IPS DF 6.9 (cell line): ENCODE measurements around the gene ADM5.

Source experiments
- DNase-seq: peaks from one replicate; pipeline ENCODE4 v3.0.0-alpha.2; 2013; ENCODE audit warnings: low read depth, low spot score
- H3K27ac ChIP-seq: one replicate; pipeline ENCODE4 v1.5.1; 2013; ENCODE audit warnings: low read length, control low read depth
- H3K27me3 ChIP-seq: 2 replicates; pipeline ENCODE4 v1.6.1; 2013; ENCODE audit warnings: mild to moderate bottlenecking, low read length; ENCODE audit not compliant: control insufficient read depth, insufficient read depth
- H3K36me3 ChIP-seq: 2 replicates; pipeline ENCODE4 v1.6.1; 2013; ENCODE audit warnings: low read length; ENCODE audit not compliant: control insufficient read depth, insufficient read depth
- H3K4me1 ChIP-seq: 2 replicates; pipeline ENCODE4 v1.6.1; 2013; ENCODE audit warnings: low read length; ENCODE audit not compliant: control insufficient read depth, insufficient read depth
- H3K4me3 ChIP-seq: 2 replicates; pipeline ENCODE4 v1.5.1; 2013; ENCODE audit warnings: mild to moderate bottlenecking, low read length
- H3K9me3 ChIP-seq: 2 replicates; pipeline ENCODE4 v1.6.1; 2013; ENCODE audit warnings: low read length, inconsistent platforms; ENCODE audit not compliant: control insufficient read depth, insufficient read depth
- WGBS: extraction: QIAGEN DNeasy Blood & Tissue Kit; methylation state at CpG from one replicate; pipeline ENCODE4 v1.1.7; 2013; ENCODE audit warnings: mixed read lengths, missing lambda C conversion rate; ENCODE audit not compliant: insufficient read length, insufficient coverage; 5-methylcytosine and 5-hydroxymethylcytosine counted together

The ADM5 gene, protein sequence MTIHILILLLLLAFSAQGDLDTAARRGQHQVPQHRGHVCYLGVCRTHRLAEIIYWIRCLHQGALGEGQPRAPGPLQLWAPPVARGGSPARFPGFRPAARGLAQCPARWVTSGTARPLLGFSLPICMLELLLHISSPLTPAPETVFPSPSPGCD

DNA sequence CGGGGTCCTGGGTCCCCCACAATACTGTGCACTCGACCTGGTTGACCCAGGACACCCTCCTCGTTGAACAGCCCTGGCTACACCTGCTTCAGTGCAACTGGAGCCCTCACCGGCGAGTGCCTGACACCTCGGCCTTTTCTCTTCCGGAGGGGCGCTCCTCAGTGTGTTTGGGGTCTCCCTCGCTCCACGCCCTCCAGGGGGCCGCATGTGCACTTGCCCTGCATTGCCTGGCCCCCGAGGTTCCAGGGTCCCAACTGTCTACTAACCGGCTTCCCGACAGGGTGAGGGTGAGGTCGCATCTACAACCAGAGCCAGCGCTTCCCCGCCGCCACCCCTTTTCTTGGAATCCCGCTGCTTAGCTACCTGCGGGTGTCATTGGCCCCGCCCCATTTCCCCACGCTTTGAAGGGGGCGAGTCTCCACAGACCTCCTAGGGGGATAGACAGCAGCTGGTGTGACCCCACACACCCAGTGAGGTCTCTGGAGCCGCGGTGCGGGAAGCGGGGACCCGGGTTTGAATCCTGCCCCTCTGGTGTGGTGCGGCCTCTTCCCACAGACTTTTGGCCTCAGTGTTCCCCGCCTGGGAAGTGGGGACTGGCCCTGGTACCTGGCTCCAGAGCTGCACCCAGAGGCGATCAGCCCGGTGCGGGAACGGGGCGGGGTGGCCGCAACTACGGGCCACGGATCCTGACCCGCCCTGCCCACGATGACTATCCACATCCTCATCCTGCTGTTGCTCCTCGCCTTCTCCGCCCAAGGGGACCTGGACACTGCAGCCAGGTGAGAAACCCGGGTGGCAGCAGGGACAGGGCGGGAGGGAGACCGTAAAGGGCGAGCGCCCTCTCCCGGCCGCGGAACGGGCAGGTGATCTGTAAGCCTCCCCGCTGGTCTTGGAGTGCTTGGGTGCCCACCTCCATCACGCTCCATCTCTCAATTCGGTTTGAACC lies at the start of gene ADM5:
Gene ADM5 (plus strand): TSS at position 462 of the 946 bp plus-strand sequence. CDS start 244 bp downstream, at position 706.
- no CpG with 5 or more reads among the region's 54 CpGs for WGBS
- H3K27ac ChIP-seq, result no peak within 1 kb of the TSS

DNA sequence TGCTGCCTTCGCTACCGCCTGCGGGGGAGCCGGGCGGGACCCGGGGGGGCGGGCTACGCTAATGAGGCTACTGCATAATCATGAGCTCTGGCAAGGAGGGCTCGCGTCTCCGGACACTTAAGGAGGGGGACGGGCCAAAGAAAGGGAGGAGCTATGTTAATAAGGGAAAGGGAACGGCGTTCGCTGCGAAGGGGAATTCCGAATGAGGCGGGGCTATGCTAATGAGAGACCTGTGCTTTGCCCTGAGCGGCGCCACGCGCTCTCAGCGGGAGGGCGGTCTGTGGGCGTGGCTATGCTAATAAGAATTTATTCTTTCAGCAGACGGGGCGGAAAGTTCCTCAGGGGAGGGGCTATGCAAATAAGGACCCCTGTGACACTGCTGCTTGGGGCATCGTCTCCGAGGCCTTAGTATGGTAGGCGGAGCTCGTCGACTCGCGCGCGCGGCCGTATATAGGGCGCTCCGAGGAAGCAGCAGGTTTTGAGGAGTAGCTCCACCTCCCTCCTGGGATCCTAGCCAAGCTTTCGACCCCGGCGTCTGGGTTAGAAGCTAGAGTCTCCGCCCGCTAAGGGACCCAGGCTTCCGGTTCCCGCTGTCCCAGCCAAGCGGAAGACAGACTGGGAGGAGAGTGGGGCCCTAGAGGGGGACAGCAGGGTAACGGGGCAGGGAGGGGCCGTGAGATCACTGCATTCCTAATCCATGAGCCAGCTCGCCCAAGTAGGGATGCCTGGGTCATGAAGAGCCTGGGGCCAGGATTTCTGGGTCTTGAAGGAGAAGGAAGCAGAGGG lies 49.1 kb upstream of the ADM5 start, which contains the start of gene RRAS:
Gene RRAS (minus strand): TSS at position 31 of the 786 bp plus-strand sequence. CDS start 45 bp downstream, outside the sequence.
- Histone ChIP-seq H3K27me3 (no peaks in the 10 kb centered on the region), H3K36me3 (no peaks in the 10 kb centered on the region), H3K4me3 (peak within 1 kb of the TSS; percentile 38; the same call in 1 of the 2 replicates), H3K27ac (no peak within 1 kb of the TSS), H3K4me1 (peaks cover 3% of the 10 kb centered on the region), H3K9me3 (no peaks in the 10 kb centered on the region)
- peak; percentile 100 for DNase-seq
- WGBS, result no CpG with 5 or more reads among the region's 51 CpGs

More for the DNA sequence above, at the start of gene ADM5:
- no peak for DNase-seq
- H3K4me1 ChIP-seq, result peaks cover 5% of the 10 kb centered on the region
- H3K9me3 ChIP-seq, result no peaks in the 10 kb centered on the region
- H3K27me3 ChIP-seq, result no peaks in the 10 kb centered on the region
- H3K4me3 ChIP-seq, result peak within 1 kb of the TSS; percentile 54
- H3K36me3 ChIP-seq, result peaks cover 29% of the 10 kb centered on the region

DNA sequence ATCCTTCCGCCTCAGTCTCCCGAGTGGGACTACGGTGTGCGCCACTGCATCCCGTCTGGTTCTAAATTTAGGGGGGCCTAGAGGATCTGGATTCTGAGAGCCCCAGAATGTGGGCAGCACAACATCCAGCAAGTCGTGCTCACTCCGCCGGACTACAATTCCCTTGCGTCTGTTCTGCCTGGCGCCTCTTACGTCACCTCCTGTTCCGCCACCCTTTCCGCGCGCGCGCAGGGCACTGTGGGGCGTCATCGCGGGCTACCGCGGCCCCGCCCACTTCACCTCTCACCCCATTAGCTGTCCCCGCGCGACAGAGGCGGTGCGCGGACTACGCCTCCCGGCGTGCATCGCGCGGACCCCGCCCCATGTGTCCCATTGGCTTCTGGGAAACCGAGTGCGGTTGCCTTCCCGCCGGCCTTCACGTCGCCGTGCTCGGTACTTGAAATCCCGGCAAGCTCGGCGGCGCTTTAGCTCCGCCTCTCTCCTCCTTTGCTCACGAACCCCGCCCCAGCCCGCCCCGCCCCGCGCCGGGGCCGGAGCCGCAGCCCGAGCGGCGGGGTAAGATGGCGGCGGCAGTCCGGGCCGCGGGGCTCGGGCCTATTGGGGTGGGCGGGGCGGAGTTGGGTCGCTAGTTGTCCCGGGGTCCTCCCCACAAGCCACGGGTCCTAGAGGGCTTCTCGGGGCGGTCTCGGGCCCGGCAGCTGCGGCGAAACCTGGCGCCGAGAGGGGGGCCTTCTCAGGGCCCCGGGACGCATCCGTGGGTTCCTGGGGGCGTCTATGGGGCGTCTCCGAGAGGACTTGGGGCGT lies 47.5 kb upstream of the ADM5 start, which contains the start of gene SCAF1:
Gene SCAF1 (plus strand): TSS at position 522 of the 804 bp plus-strand sequence. CDS start 2,818 bp downstream, outside the sequence.
- peak; percentile 98 for DNase-seq
- H3K27me3 ChIP-seq, result no peaks in the 10 kb centered on the region
- H3K4me1 ChIP-seq, result peaks cover 2% of the 10 kb centered on the region
- no peaks in the 10 kb centered on the region for H3K9me3 ChIP-seq
- no CpG with 5 or more reads among the region's 87 CpGs for WGBS
- peaks cover 12% of the 10 kb centered on the region; the same call in 1 of the 2 replicates for H3K36me3 ChIP-seq
- no peak within 1 kb of the TSS for H3K27ac ChIP-seq
- H3K4me3 ChIP-seq, result peak within 1 kb of the TSS; percentile 99

DNA sequence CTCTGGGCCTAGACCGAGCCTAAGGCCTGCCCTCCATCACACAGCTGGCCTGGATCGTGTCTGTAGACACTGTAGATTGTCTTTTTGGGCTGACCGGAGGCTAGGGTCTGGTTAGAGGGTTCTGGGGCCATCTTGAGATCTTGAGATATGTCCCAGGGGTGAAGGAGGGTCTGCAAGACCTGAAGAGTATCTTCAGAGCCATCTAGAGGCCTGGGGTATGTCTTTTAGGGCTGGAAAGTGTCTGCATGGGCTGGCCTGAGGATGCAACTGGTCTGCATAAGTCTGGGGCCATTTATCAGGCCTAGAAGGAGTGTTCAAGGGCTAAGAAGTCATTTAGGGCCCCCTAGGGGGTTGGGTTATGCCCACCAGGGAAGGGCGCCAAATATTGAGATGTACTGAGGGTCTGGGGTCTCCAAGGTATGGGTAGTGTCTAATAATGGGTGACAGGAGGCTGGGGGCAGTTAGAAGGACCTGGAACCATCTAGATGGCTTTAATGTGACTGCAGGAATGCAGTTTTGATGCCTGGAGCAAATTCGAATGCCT lies 46.8 kb upstream of the ADM5 start:
- peak overlapping the region; percentile 99 for H3K4me3 ChIP-seq
- peaks cover 14% of the 10 kb centered on the region; the same call in 1 of the 2 replicates for H3K36me3 ChIP-seq
- no peak overlapping the region for H3K27ac ChIP-seq
- no peaks in the 10 kb centered on the region for H3K27me3 ChIP-seq
- H3K4me1 ChIP-seq, result peaks cover 2% of the 10 kb centered on the region
- no peak for DNase-seq
- no peaks in the 10 kb centered on the region for H3K9me3 ChIP-seq
- WGBS, result no CpG with 5 or more reads among the region's 5 CpGs

DNA sequence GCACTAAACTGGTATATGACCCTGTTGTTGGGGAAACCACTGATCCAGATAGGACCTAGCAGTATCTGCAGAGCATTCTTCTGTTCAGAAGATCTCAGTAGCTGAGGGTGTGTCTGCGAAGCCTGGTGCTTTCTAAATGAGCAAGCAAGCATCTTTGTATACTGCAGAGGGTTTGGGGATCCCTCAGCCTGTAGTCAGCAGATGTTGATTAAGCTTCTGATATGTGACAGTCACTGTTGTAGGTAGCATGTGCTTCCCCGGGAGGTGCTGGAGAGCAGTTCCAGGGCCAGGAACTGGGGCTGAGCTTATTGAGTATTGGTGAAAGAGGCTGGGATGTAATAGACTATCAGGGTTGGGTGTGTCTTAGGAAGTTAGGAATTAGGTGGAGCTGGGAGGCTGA lies 45.9 kb upstream of the ADM5 start:
- Histone ChIP-seq H3K4me1 (0 out of 2 replicates have a peak, but pooled peaks cover 2% of the 10 kb centered on the region), H3K27ac (no peak overlapping the region), H3K4me3 (no peak overlapping the region), H3K36me3 (peaks cover 14% of the 10 kb centered on the region; the same call in 1 of the 2 replicates), H3K27me3 (no peaks in the 10 kb centered on the region), H3K9me3 (no peaks in the 10 kb centered on the region)
- WGBS, result no CpG with 5 or more reads among the region's 2 CpGs
- no peak for DNase-seq

DNA sequence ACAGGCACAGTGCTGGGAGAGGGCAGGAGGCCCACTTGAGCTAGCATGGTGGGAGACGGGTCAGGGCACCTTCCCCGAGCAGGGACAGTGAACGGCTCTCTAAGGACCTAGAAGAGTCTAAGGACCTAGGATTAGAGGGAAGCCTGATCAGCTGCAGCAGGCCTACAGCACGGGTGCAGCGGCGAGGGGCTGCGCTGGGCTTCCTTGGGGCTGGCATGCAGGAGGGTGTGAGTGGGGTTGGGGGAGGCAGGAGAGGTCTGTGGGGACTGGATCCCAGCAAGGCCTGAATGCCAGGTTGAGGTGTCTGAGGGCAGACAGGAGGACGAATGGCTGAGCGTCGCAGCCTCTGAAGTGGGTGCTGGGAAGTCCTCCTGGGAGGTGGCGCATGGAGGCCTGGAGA lies 43.8 kb upstream of the ADM5 start:
- H3K36me3 ChIP-seq, result peaks cover 26% of the 10 kb centered on the region
- WGBS, result no CpG with 5 or more reads among the region's 11 CpGs
- no peaks in the 10 kb centered on the region for H3K27me3 ChIP-seq
- no peak overlapping the region for H3K27ac ChIP-seq
- no peaks in the 10 kb centered on the region for H3K9me3 ChIP-seq
- DNase-seq, result no peak
- H3K4me3 ChIP-seq, result no peak overlapping the region
- no peaks in the 10 kb centered on the region for H3K4me1 ChIP-seq

DNA sequence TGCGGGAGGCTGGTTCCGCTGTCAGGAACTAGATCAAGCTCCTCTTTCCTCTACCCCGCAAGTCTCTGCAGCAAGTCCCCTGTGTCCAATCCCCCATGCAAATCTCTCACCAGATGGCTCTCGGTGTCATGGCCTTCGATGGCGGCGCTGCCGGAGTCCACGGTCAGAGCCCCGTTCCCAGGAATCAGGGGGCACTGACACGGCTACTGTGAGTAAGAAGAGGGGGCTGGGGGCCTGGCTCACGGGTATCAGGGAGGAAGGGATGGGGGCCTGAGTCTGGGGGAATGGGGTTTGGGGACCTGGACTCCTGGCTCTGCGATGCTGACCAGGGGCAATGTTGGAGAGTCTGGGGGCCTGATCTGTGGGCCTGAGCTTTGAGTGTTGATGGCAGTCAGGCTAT lies 43.4 kb upstream of the ADM5 start:
- no CpG with 5 or more reads among the region's 13 CpGs for WGBS
- Histone ChIP-seq H3K36me3 (peaks cover 27% of the 10 kb centered on the region), H3K9me3 (no peaks in the 10 kb centered on the region), H3K4me3 (no peak overlapping the region), H3K27me3 (no peaks in the 10 kb centered on the region), H3K4me1 (no peaks in the 10 kb centered on the region), H3K27ac (no peak overlapping the region)
- DNase-seq, result no peak

DNA sequence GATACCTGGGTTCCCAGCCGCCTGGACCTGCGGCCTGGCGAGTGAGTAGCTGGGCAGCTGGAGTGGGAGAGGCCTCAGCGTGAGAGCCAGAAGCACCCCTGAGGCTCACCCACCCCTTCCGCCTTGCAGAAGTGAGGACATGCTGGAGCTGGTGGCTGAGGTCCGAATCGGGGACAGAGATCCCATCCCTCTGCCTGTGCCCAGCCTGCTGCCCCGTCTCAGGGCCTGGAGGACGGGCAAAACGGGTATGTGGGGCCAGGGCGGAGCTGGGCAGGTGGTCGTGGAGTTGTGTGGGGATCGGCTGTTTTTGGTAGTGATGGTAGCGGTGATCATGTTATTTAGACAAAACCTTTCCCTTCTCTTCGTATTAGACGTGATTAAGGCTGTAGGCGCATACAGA lies 42.8 kb upstream of the ADM5 start:
- Histone ChIP-seq H3K27me3 (no peaks in the 10 kb centered on the region), H3K36me3 (peaks cover 32% of the 10 kb centered on the region), H3K9me3 (no peaks in the 10 kb centered on the region), H3K4me3 (no peak overlapping the region), H3K4me1 (no peaks in the 10 kb centered on the region), H3K27ac (no peak overlapping the region)
- no peak for DNase-seq
- WGBS, result no CpG with 5 or more reads among the region's 17 CpGs

DNA sequence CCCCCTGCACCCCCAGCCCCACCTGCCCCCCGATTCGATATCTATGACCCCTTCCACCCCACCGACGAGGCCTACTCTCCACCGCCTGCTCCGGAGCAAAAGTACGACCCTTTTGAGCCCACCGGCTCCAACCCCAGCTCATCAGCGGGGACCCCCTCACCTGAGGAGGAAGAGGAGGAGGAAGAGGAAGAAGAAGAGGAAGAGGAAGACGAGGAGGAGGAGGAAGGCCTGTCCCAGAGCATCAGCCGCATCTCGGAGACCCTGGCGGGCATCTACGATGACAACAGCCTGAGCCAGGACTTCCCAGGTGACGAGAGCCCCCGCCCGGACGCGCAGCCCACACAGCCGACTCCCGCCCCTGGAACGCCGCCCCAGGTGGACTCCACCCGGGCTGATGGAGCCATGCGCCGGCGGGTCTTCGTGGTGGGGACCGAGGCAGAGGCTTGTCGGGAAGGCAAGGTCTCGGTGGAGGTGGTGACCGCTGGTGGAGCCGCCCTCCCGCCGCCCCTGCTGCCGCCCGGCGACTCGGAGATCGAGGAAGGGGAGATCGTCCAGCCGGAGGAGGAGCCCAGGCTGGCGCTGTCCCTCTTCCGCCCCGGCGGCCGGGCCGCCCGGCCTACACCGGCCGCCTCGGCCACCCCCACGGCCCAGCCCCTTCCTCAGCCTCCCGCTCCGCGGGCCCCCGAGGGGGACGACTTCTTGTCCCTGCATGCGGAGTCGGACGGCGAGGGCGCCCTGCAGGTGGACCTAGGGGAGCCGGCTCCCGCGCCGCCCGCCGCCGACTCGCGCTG lies 38.2 kb upstream of the ADM5 start:
- WGBS, result no CpG with 5 or more reads among the region's 72 CpGs
- no peak for DNase-seq
- Histone ChIP-seq H3K4me1 (no peaks in the 10 kb centered on the region), H3K27ac (no peak overlapping the region), H3K27me3 (no peaks in the 10 kb centered on the region), H3K9me3 (no peaks in the 10 kb centered on the region), H3K36me3 (peaks cover 50% of the 10 kb centered on the region), H3K4me3 (no peak overlapping the region)
